GM12873 (cell line): ENCODE data around the gene IL10.

ENCODE experiments used
- CTCF ChIP-seq: IDR thresholded peaks from 2 replicates; pipeline ENCODE4 v1.5.1; 2012; ENCODE audit warnings: low read depth, mild to moderate bottlenecking, moderate library complexity, low read length, control low read depth; ENCODE audit not compliant: insufficient read depth; ENCODE audit errors: missing control alignments

Gene IL10

DNA sequence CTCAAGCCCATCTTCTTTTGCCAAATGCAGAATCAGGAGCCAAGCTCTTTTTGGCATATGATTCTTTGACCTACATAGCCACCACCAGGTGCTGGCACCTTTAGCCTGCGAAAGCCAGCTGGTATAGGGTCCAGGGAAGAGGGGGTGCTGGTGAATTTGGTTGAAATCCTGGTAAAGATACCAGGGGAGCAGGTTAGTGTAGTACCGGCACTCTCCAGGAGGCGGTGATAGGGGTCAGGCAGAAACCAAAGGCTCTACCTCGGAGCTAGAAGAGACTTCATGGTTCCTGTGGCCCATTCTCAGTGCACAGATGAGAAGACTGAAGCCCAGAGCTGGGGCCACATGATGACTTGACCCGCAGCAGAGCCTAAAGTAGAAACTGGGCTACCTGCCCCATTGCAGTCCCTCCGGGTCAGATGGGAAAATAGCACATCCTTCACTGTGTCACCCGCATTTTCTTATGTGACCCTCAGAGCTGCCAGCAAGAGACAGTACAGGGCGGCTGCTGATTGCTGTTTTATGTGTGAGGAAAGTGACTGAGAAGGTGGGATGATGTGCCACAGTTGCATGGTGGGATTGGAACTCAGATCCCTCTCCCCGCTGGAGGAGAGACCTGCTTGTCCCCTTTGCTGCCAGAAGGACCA is 37.7 kb downstream of the IL10 start:
- peak; percentile 98 for TF ChIP-seq CTCF

DNA sequence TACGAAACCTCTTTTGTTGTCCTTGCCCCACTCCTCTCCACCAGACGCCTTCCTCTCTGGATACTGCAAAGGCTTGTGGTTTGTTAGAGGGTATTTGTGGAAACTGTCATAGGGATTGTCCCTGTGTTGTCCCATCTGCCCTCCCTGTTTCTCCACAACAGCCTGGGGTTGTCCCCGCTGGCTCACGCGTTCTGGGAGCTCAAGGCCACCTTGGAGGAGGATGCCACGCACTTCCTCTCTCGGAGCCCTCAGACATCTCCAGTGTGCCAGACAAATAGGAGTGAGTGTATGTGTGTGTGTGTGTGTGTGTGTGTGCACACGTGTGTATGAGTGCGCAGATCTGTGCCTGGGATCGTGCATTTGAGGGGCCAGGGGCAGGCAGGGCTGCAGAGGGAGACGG is 39.3 kb downstream of the IL10 start:
- no peak for TF ChIP-seq CTCF

GRCh38 chr1:206732508-206732907 is 39.8 kb downstream of the IL10 start:
- TF ChIP-seq CTCF: no peak

DNA sequence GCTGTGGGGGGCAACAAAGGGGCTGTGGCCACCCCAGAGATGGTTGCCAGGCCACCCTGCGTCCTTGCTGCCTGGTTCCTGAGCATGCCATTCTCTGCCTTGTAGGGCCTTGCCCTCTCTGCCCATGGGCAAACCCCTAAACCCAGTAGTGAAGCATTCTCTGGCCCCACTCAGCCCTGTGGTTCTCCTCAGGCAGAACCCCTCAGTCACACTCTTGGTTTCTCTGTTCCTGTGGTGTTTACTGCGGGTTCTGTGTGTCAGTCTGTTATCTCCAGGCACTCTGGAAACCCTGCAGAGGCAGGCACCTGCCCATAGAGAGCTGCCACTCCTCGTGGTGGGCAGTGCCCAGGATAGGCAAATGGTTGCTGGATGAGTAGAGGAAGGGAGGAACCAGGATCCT is 42.8 kb downstream of the IL10 start:
- no peak for TF ChIP-seq CTCF

DNA sequence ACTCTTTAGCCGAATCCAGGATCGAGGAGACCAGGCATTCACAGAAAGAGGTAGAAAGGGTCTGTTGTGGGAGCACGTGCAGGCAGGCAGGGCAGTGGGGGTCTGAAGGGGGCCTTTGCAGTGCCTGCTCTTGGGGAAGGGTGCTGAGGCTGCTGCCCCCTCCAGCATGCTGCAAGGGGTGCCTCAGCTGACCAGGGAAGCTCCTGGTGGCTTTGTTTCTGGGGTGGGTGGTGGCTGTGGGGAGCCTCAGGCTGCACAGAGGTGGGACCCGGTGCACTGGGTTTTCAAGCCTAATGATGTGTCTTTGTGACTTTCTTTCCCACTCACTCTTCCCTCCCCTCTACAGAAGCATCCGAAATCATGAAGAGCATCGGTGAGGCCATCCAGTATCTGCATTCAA is 43.2 kb downstream of the IL10 start:
- TF ChIP-seq CTCF: no peak

GRCh38 chr1:206728697-206728987 is 43.7 kb downstream of the IL10 start:
- TF ChIP-seq CTCF: no peak

DNA sequence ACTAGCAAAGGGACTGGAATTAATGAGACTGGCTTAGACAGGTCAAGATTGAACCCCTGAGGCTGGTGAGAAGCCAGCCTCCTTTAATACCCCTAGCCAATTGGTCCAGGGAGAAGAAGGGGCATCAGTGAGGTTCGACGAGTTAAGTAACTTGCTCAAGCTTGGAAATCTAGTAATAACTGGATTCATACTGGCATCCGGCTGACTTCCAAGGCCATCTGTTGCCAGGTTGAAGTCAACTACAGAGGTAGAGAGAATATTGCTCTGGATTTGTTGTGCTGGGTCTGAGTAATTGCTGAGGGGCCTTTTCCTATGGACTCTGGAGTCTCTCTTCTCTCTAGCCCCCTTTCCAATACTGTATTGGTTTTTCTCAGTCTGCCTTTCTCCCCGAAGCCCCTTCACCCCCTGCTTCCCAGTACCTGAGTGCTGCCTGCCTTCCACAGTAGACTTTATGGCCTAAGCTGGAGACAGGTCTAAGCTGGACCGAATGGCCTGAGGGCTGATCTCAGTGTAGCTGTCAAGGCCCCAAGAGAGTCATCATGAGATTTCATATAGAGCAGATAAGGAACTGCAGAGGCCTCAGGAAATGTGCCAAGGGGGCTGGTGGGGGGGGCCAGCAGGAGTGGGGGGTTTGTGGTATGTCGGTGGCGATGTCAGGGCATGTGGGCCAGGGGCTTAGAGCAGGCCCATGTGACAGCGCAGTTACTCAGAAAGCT is 44.2 kb downstream of the IL10 start:
- TF ChIP-seq CTCF: no peak
